Measurements from ENCODE around the gene C1orf105. TPM values are rescaled to one million over a fixed set of nuclear protein-coding genes. Genes with fewer than 3 reads are reported as not detected.
"Not testable (repeated sequence)": the region's sequence is repeated elsewhere in the genome, so short reads cannot be mapped to it uniquely, and the experiment has no call there.

The C1orf105 gene
- total RNA-seq, 1 donor from 2014 or later, result not detected

DNA sequence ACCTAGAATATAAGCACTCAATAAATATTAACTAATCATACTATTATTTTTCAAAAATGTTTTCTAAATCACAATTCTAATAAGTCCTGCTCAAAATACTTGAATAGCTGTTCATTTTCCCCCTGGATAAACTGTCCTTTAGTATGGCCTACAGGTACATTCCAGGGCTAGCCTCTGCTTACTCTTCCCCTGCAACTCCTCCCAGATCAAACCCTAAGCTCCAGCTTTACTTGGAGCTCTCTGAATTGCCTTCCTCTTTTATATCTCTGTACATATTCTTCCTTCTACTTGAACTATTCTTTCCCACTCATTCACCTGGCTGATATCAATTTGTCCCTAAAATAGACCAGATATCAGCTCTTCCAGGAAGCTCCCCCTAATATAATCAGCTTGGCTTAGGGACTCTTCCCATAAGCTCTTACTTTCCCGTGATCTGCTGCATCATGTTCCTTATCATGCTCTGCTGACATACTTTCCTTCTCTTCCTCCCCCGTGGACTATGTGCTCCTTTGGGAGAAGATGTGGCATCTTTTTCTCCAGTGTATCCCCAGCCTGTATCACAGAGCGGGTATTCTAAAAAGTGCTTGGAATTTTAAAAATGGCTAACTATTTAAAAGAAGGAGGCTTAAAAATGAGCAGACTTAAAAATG lies 66.4 kb downstream of the C1orf105 start:
- no peak for DNase-seq (ENCODE audit: low spot score)

DNA sequence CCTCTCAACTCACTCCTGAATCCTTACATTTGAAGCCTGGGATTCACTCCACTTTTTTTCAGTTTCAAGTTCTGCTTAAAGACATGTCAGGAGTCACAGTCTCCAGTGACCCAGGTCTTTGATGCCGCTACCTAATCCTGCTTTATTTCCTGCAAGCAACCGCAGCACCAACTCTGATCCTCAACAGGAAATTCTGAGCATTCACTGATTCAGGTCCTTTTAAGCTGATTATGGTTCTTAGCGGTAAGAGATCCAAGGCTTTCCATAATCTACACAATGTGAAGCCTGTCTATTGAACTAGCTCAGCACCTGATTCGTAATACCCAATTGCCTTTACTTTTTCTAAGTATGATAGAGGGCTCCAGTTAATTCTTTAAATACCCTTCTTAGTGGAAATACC lies 67.1 kb downstream of the C1orf105 start:
- DNase-seq (ENCODE audit: low spot score), result no peak

DNA sequence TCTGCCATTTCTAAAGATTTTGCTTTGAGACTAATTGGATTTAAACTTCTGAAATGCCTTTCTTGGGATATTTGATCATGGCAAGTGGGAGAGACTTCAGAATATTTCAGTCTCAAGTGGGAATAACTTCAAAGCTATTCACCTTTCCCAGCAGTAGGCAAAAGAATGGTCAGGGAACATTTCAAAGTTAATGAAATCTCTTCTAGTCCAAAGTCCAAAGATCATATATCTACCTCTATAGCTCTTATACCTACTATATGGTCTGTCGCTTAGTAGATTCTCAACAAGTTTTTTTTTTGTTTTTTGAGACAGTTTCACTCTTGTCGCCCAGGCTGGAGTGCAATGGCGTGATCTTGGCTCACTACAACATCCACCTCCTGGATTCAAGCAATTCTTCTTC lies 67.9 kb downstream of the C1orf105 start:
- DNase-seq (ENCODE audit: low spot score), result no peak

DNA sequence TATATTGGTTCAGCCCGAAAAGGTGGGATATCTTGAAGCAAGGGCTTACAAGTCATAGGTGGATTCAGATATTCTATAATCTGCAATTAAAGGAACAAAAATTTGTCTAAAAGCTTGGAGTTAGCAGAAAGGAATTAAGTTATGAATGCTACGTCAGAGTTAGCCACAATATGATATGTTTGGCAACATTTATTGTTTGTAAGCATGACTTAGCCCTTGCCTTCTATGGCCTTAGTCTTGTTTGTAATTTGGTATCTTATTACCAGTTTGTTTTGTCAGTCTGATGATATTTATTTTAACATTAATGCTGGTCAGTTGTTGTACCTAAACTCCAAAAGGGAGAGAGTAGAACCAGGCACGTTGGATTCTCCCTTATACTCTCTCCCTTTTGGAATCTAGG lies 69.4 kb downstream of the C1orf105 start:
- DNase-seq (ENCODE audit: low spot score), result no peak

DNA sequence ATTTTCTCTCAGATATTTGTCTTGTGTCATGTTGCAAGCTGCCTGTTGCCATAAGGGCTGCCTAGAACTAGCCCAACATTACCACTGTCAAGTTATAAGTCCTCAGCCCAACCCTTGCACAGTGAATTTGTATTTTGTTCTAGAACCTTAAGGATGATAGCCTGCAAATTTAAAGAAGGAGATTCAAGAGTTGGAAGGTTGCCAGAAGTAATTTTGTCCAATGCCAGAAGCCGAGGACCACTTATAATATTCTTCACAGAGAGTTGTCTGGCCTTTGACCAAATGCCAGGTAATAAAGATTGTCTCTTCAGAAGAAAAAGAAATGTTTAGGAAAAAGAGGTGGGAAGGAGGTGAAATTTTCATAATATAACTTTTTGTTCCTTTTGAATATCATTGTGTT lies 71.9 kb downstream of the C1orf105 start:
- DNase-seq (ENCODE audit: low spot score), result no peak

DNA sequence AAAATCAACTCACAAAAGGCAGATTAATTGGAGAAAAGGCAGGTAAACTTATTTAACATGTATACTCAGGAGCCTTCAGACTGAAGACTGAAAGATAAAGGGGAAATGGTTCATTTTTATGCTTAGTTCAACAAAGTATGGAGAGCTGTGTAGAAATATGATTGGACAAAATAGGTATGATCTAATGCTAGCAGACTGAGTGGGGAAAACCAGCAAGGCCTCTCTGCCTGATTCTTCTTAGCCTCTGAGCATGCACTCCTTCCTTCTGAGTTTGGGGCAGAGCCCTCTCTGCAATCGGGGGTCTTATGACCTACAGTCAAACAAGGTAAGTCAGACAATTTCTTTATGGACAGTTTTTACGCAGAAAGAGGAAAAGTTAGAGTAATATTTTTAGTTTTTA lies 73.7 kb downstream of the C1orf105 start:
- DNase-seq (ENCODE audit: low spot score), result no peak

DNA sequence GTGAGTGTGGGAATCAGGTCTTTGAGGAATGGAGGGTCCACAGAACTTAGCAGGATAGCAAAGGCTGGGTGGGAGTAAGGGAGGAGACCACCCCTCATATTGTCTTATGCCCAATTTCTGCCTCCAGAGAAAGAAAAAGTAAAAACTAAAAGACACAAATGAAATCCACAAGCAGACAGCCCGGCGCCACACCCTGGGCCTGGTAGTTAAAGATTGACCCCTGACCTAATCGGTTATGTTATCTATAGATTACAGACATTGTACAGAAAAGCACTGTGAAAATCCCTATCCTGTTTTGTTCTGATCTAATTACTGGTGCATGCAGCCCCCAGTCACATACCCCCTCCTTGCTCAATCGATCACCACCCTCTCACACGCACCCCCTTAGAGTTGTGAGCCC lies 75.6 kb downstream of the C1orf105 start:
- DNase-seq (ENCODE audit: low spot score), result not testable (repeated sequence)

DNA sequence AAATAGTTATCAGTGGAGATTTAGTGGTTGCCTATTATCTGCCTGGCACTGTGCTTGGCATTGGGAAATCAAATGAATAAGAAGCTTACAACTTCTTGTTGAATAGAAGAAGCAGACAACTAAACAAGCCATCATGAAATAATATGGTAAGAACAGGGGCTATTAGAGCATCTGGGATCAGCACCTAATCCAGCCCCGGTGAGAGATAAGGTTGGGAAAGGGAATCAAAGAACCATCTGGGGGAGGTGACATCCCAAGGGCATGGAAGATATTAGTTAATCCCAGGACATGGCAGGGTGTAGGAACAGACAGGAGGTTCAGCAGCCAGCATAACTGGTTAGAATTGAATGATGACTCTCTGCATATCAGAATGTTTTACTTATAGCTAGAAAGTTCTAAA lies 76.2 kb downstream of the C1orf105 start:
- DNase-seq (ENCODE audit: low spot score), result peak; percentile 25

DNA sequence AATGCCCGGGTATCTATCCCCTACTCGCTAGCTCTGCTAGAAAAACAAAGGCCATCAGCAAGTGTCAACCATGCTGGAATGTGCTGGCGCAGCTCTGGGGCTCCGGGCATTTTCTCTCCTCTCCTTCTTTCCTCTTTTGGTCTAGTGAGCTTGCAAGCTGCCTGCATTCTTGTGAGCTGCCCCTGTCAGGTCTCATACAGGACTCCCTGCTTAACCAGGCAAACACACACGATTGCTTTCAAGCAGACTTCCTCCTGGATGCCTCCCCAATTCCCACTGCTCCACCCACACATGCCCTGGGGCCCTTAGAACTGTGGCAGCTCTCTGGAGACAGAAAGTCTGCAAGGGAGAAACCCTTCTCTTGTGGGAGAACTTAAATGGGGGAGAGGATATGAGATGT lies 76.7 kb downstream of the C1orf105 start:
- peak; percentile 69 for DNase-seq (ENCODE audit: low spot score)

DNA sequence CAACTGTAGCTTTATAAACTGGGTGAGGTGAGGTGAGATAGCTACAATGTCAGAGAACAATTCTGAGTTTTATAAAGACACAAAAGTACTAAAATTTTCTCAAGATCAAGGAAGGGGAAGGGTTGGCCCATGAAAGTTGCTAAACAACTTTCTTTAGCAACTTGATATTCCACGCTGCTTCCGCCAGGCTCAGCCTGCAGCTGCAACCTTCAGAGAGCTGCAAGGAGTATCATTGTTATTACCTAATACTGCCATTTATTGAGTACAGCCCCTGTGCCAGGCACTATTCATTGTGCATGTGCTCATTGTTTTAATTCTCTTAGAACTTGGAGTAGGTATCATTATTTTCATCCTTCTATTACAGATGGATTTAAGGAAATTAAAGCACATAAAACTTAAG lies 78.4 kb downstream of the C1orf105 start:
- no peak for DNase-seq (ENCODE audit: low spot score)

DNA sequence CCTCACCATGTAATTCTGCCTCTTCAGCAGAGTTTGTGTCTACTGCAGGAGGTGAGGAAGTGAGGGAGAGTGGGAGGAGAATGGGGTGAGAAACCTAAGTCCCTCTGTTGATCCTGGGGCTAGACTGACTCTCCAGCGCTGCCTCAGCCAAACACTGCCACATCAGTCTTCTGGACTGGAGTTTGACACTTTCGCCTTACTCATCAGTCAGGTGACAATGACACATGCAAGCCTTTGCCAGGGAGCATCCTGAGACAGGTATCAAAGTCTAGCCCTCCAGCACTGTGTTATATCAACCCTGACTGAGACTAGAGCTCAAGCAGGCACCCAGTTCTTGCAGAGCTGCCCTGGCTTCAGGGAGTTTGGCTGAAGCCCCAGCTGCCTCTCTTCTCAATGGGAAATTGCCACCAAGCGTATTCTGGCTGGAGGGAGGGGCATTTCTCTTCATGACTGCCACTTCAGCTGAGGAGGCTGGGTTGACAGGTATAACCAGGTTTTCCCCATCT lies 79.2 kb downstream of the C1orf105 start:
- peak; percentile 29 for DNase-seq (ENCODE audit: low spot score)

DNA sequence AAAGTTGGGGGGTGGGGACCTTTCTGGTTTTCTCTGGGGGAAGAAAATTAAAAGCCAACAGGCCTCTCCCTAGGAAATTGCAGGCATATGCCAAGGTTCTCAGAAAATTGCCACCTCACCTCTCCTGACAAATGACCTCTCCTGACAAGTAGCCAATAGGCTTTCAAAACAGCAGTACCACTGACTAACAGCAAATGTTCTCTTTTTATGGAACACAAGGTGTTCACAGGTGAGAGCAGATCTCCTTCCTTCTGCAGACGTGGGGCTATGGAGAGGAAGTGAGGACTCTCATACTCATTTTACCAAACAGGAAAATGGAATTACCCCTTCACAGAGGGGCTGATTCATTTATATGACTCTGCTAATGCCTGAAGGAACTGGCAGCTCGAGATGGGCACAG lies 79.7 kb downstream of the C1orf105 start:
- no peak for DNase-seq (ENCODE audit: low spot score)

DNA sequence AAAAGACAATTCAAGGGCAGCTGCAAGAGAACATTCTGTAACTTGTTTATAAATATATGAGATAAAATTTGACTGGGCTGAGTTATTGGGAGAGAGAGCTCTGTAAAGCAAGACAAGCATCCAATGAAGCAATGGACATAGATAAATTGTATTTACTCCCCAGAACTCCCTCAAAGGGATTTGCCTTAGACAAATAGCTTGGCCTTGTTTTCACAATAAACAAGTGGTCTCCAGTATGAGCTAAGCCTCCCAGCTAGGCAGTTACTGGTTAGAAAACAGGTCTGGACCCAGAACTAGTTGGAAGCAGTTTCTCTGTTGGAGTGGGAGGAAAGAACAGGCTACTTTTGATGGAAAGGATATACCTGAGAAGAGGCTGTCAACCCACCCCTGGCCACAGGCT lies 87.3 kb downstream of the C1orf105 start:
- no peak for DNase-seq (ENCODE audit: low spot score)

DNA sequence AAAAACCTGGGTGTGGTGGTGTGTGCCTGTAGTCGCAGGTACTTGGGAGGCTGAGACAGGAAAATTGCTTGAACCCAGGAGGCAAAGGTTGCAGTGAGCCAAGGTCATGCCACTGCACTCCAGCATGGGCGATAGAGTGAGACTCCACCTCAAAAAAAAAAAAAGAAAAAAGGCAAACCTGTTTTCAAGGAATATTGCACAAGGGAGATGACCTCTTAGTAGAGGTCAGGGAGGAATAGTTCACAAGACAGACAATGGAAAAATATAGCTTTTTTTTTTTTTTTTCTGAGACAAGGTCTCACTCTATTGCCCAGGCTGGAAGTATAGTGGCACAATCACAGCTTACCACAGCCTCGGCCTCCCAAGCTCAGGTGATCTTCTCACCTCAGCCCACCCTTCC lies 90.0 kb downstream of the C1orf105 start:
- no peak for DNase-seq (ENCODE audit: low spot score)

DNA sequence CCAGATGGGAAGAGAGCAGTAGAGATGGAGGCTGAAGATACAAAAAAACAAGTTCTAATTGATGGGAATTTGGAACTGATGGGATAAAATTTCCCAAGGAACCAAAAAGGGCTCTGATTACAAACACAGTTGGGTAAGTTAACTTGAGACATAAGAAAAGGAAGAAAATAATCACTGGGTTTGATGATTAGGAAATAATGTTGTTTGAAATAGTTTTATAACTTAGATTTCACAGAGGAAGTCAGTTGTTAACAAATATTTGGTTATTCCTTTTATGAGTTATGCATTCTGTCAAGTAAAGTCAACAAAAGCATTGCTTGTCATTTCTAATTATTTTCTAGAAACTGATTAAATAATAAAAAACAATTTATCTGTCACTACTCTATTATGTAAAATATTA lies 92.1 kb downstream of the C1orf105 start:
- no peak for DNase-seq (ENCODE audit: low spot score)

DNA sequence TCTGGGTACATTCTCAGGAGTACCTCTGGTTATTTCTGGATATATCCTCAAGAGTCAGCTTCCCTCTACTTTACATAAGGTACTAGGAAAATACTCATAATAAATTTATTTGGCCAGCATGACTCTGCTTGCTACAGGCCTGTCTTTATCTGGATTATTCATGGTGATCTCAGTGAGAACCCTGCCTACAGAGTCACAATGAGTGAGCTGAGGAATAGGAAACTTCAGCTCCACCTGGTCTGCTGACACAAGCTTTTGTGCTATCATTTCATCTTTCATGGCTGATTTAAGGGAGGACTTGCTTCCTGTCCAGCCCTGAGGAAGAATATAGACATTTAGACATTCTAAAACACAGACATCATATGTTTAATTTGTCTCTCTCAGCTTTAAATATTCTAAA lies 93.0 kb downstream of the C1orf105 start:
- DNase-seq (ENCODE audit: low spot score), result peak; percentile 41

DNA sequence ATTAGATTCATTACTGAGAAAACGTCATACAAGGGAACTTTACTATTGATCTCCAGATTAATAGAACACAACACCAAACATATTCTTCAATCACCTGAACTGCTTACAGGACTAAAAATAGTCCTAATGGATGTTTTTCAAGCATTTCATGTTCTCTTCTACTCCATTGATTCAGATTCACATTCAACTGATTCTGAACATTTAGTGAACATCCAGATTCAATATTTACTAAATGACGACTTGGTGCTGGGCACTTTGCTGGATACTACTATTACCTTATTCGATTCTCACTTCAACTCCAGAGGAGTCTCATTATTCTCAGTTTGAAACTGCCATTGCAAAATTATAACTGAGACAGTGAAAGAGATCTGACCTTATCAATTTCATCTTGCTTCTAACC lies 93.6 kb downstream of the C1orf105 start:
- no peak for DNase-seq (ENCODE audit: low spot score)

DNA sequence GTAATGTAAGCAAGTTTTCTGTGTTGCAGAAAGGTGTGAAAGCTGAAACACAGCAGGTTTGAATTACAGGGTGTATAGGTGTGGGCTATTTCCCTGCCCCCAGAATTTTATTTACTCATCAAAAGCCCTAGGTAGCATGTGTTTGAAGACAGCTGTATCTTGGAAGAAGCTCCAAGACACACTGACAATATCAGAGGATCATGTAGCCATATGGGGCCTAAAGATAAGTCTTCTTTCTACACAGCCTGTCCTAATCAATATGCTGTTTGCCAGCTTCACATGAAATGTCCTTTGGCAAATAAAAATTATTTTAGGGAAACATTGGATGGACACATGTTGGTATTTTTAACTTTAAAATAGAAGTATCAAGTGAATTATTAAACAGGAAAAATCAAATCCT lies 95.0 kb downstream of the C1orf105 start:
- DNase-seq (ENCODE audit: low spot score), result no peak

DNA sequence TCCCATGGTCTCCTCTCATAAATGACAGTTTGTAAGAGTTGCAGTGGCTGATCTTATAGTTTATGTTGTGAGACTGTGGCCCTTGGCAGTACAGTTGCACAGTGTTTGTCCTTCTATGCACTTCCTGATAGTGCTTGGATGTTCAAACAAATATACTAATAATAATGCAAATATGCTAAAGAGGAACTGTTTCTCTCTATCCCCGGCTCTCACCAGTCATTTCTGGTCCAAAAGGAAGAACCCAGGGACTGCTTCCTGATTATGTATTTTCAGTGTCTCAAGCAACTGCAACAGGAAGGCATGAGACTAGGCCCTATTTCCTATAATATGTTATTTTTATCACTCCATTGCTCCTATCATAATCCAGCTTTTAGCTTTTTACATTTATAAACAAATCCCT lies 95.4 kb downstream of the C1orf105 start:
- DNase-seq (ENCODE audit: low spot score), result no peak

DNA sequence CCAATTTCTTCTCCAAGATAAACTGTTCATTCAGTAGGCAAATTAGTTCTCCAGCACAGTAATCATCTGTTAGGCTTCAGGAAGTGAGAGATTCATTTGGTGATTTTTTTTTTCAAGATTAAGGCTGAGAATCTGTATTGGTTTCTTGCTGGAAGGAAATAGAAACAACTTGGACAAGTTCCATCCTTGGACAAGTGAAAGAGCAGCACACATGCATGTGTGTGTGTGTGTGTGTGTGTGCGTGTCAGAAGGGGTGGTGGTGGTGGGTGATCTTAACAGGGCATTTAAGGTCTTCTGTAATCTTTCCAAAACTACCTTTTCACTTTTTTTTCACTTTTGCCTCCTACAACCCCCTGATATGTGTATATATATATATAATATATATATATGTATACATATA lies 96.6 kb downstream of the C1orf105 start:
- no peak for DNase-seq (ENCODE audit: low spot score)

DNA sequence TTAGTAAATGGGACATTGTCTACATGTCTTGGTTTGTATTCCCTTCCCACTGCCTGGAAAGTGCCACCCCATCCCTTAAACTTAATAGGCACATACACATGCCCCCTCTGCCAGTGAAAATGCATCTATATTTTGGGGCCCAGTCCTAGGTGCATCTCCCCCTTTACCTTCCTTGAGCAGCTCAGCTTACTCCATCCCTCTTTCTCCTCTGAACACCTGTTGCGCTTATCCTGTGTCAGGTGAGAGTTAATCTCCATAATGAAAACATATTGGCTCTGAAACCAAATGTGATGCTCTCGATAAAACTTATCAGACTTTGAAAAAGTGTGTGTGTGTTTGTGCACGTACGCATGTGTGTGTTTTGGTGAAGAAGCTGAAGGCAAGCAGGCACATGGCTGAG lies 97.1 kb downstream of the C1orf105 start:
- DNase-seq (ENCODE audit: low spot score), result no peak
